ENCODE data around the gene CNPY1. TPM values are rescaled to one million over a fixed set of nuclear protein-coding genes. Genes with fewer than 3 reads are reported as not detected.

The CNPY1 gene
- polyA plus RNA-seq, 1 of the 3 experiments (the other 2 are of a cell fraction): not detected

- Histone ChIP-seq H3K4me1 (ENCODE audit: control insufficient read depth in 1 of 2, insufficient read depth in 2 of 2, low read depth in 1 of 2, low read length in 1 of 2) (no peaks in the 10 kb centered on the region), H4K20me1 (ENCODE audit: insufficient read depth) (no peaks in the 10 kb centered on the region), H2AFZ (ENCODE audit: low read depth) (no peak overlapping the region), H3K9me3 (no peaks in the 10 kb centered on the region), H3F3A (replicated peaks; ENCODE audit: insufficient read depth) (no peaks in the 10 kb centered on the region), H3K4me3 (ENCODE audit: low read depth in 2 of 2, low read length in 1 of 2) (no peak overlapping the region), H3K27me3 (ENCODE audit: insufficient read depth) (peaks cover 45% of the 10 kb centered on the region; the same call in 1 of the 2 replicates), H3K9me2 (no peaks in the 10 kb centered on the region), H3K36me3 (replicated peaks in 1 of 2; ENCODE audit: control insufficient read depth in 1 of 2, insufficient read depth in 2 of 2, low read length in 1 of 2) (no peaks in the 10 kb centered on the region), H3K27ac (ENCODE audit: low read depth in 2 of 2, low read length in 1 of 2) (no peak overlapping the region), H3K9ac (no peak overlapping the region), H3K79me2 (ENCODE audit: insufficient read depth) (no peaks in the 10 kb centered on the region), H3K4me2 (no peak overlapping the region)
- 43% methylated on average over 6 of the region's 6 CpGs for whole genome bisulfite sequencing (ENCODE audit: low lambda C conversion rate)
- POLR2A ChIA-PET: no interaction called here
- no peak for TF ChIP-seq USF2 (IDR thresholded peaks at IDR 0.05; ENCODE audit: borderline replicate concordance, low read depth, low read length)
- no peak for TF ChIP-seq POLR2AphosphoS5 (IDR thresholded peaks at IDR 0.05; ENCODE audit: low read depth, low read length)
- no peak for TF ChIP-seq TEAD4 (IDR thresholded peaks at IDR 0.05; ENCODE audit: borderline replicate concordance, insufficient read depth)
- TF ChIP-seq FOXJ3 (CRISPR knock-in tag; IDR thresholded peaks at IDR 0.05): no peak
- TF ChIP-seq FOSL2 (IDR thresholded peaks at IDR 0.05; ENCODE audit: borderline replicate concordance, low read depth): no peak
- no peak for TF ChIP-seq CTCF (IDR thresholded peaks at IDR 0.05)
- no peak for TF ChIP-seq JUND (IDR thresholded peaks at IDR 0.05)
- no peak for TF ChIP-seq GATA2 (CRISPR knock-in tag; IDR thresholded peaks at IDR 0.05)
- no peak for TF ChIP-seq NFIC (IDR thresholded peaks at IDR 0.05; ENCODE audit: borderline replicate concordance)
- no peak for TF ChIP-seq ELF1 (IDR thresholded peaks at IDR 0.05)
- TF ChIP-seq SMC3 (IDR thresholded peaks at IDR 0.05; ENCODE audit: low read depth, low read length): no peak
- no peak for TF ChIP-seq MAX (IDR thresholded peaks at IDR 0.05; ENCODE audit: low read depth)
- no peak for TF ChIP-seq FOXM1 (IDR thresholded peaks at IDR 0.05; ENCODE audit: low read depth)
- no peak for TF ChIP-seq USF1 (IDR thresholded peaks at IDR 0.05; ENCODE audit: borderline replicate concordance, low read depth)
- TF ChIP-seq IRF3 (IDR thresholded peaks at IDR 0.05; ENCODE audit: low read depth, low read length): no peak
- TF ChIP-seq RFX5 (IDR thresholded peaks at IDR 0.05; ENCODE audit: low read length): no peak
- no peak for TF ChIP-seq CHD2 (IDR thresholded peaks at IDR 0.05; ENCODE audit: low read length, partially characterized antibody)
- CTCF ChIA-PET: no interaction called here
- DNase-seq: no peak
These were observed 24.6 kb upstream of the CNPY1 start for GRCh38 chr7:155570991-155571390.

All from SK-N-SH (cell line).